ENCODE measurements around the gene RNU6-9.

DNA sequence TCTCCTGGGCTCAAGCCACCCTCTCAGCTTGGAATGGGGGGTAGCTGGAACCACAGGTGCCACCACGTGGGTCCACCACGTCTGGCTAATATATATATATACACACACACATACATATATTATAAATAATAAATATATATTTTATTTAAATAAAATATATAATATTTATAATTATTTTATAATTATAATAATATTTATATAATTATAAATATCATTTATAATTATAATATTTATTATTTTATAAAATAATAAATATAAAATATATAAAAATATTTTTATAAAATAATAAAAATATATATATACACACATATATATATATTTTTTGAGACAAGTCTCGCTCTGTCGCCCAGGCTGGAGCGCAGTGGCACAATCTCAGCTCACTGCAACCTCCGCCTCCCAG is 38.7 kb upstream of the RNU6-9 start:
- TF ChIP-seq, protein P1, sequence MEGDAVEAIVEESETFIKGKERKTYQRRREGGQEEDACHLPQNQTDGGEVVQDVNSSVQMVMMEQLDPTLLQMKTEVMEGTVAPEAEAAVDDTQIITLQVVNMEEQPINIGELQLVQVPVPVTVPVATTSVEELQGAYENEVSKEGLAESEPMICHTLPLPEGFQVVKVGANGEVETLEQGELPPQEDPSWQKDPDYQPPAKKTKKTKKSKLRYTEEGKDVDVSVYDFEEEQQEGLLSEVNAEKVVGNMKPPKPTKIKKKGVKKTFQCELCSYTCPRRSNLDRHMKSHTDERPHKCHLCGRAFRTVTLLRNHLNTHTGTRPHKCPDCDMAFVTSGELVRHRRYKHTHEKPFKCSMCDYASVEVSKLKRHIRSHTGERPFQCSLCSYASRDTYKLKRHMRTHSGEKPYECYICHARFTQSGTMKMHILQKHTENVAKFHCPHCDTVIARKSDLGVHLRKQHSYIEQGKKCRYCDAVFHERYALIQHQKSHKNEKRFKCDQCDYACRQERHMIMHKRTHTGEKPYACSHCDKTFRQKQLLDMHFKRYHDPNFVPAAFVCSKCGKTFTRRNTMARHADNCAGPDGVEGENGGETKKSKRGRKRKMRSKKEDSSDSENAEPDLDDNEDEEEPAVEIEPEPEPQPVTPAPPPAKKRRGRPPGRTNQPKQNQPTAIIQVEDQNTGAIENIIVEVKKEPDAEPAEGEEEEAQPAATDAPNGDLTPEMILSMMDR (conservative IDR thresholded peaks at IDR 0.05), result no peak
- no peak for TF ChIP-seq EZH2 (IDR thresholded peaks at IDR 0.05; ENCODE audit: low read depth)
